Neural progenitor cell (in vitro differentiated cells): ENCODE results near the gene CYB561D1.

ENCODE experiments used
- EZH2 ChIP-seq: fragments of 200-600 bp; sonication (generic); IDR thresholded peaks from 2 replicates; pipeline ENCODE4 v1.6.1; 2017; ENCODE audit warnings: antibody characterized with exemption, mild to moderate bottlenecking, moderate library complexity
- TF ChIP-seq, protein P1 (sequence below): fragments of 200-600 bp; sonication (generic); IDR thresholded peaks from 2 replicates; pipeline ENCODE4 v1.5.1; 2017; ENCODE audit warnings: antibody characterized with exemption, mild to moderate bottlenecking

DNA sequence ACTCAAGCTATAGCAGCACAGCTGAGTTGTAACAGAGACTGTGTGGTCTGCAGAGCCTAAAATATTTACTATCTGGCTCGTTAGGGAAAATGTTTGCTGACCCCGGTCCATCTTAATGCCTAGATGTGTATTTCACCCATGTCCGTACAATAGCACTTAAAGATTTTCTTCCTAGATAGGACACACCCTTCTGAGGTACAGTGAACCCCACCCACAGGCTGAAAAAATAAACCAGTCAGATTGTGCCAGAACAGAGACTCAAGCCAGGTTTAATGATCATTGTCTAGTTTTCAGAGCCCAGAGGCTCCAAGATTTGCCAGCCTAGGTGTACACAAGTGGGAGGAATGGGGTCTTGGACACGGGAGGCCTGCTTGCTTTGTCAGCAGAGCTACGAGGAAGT is 10.0 kb downstream of the CYB561D1 start:
- TF ChIP-seq, protein P1, sequence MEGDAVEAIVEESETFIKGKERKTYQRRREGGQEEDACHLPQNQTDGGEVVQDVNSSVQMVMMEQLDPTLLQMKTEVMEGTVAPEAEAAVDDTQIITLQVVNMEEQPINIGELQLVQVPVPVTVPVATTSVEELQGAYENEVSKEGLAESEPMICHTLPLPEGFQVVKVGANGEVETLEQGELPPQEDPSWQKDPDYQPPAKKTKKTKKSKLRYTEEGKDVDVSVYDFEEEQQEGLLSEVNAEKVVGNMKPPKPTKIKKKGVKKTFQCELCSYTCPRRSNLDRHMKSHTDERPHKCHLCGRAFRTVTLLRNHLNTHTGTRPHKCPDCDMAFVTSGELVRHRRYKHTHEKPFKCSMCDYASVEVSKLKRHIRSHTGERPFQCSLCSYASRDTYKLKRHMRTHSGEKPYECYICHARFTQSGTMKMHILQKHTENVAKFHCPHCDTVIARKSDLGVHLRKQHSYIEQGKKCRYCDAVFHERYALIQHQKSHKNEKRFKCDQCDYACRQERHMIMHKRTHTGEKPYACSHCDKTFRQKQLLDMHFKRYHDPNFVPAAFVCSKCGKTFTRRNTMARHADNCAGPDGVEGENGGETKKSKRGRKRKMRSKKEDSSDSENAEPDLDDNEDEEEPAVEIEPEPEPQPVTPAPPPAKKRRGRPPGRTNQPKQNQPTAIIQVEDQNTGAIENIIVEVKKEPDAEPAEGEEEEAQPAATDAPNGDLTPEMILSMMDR: no peak
- TF ChIP-seq EZH2: no peak
